Measurements from ENCODE around the gene HOMEZ.

HOMEZ gene

GRCh38 chr14:23252420-23253333 lies 33.3 kb downstream of the HOMEZ start:
- Histone ChIP-seq H3K9ac (no peak overlapping the region), H2AFZ (no peak overlapping the region), H3K9me3 (ENCODE audit: control insufficient read depth, low read length) (no peaks in the 10 kb centered on the region), H3K27me3 (ENCODE audit: control insufficient read depth, insufficient read depth, low read length) (no peaks in the 10 kb centered on the region), H3K27ac (no peak overlapping the region), H3K79me2 (no peaks in the 10 kb centered on the region), H3K4me2 (ENCODE audit: low read length) (no peak overlapping the region), H3K36me3 (ENCODE audit: control insufficient read depth, insufficient read depth, low read length) (no peaks in the 10 kb centered on the region), H3K4me1 (no peaks in the 10 kb centered on the region), H3K4me3 (ENCODE audit: low read depth, low read length) (no peak overlapping the region)
- TF ChIP-seq CTCF (IDR thresholded peaks at IDR 0.05): no peak

- no peaks in the 10 kb centered on the region for H3K36me3 ChIP-seq (ENCODE audit: control insufficient read depth, insufficient read depth, low read length)
- no peaks in the 10 kb centered on the region for H3K4me1 ChIP-seq
- H3K4me3 ChIP-seq (ENCODE audit: low read depth, low read length): no peak overlapping the region
- no peaks in the 10 kb centered on the region for H3K27me3 ChIP-seq (ENCODE audit: control insufficient read depth, insufficient read depth, low read length)
- H3K27ac ChIP-seq: no peak overlapping the region
- H3K4me2 ChIP-seq (ENCODE audit: low read length): no peak overlapping the region
- no peaks in the 10 kb centered on the region for H3K9me3 ChIP-seq (ENCODE audit: control insufficient read depth, low read length)
- H2AFZ ChIP-seq: no peak overlapping the region
- H3K79me2 ChIP-seq: no peaks in the 10 kb centered on the region
- H3K9ac ChIP-seq: no peak overlapping the region
- no peak for TF ChIP-seq CTCF (IDR thresholded peaks at IDR 0.05)
Observed at GRCh38 chr14:23252006-23252405, 33.9 kb downstream of the HOMEZ start.

GRCh38 chr14:23249824-23250223 lies 36.1 kb downstream of the HOMEZ start:
- no peaks in the 10 kb centered on the region for H3K9me3 ChIP-seq (ENCODE audit: control insufficient read depth, low read length)
- H3K27ac ChIP-seq: no peak overlapping the region
- peak overlapping the region; percentile 11 for H2AFZ ChIP-seq
- no peaks in the 10 kb centered on the region for H3K79me2 ChIP-seq
- no peaks in the 10 kb centered on the region for H3K4me1 ChIP-seq
- no peak for TF ChIP-seq CTCF (IDR thresholded peaks at IDR 0.05)
- no peak overlapping the region for H3K4me3 ChIP-seq (ENCODE audit: low read depth, low read length)
- no peaks in the 10 kb centered on the region for H3K36me3 ChIP-seq (ENCODE audit: control insufficient read depth, insufficient read depth, low read length)
- H3K4me2 ChIP-seq (ENCODE audit: low read length): no peak overlapping the region
- H3K9ac ChIP-seq: no peak overlapping the region
- H3K27me3 ChIP-seq (ENCODE audit: control insufficient read depth, insufficient read depth, low read length): no peaks in the 10 kb centered on the region

- Histone ChIP-seq H3K4me3 (ENCODE audit: low read depth, low read length) (no peak overlapping the region), H2AFZ (no peak overlapping the region), H3K27ac (no peak overlapping the region), H3K27me3 (ENCODE audit: control insufficient read depth, insufficient read depth, low read length) (no peaks in the 10 kb centered on the region), H3K36me3 (ENCODE audit: control insufficient read depth, insufficient read depth, low read length) (no peaks in the 10 kb centered on the region), H3K9me3 (ENCODE audit: control insufficient read depth, low read length) (no peaks in the 10 kb centered on the region), H3K9ac (no peak overlapping the region), H3K4me1 (no peaks in the 10 kb centered on the region), H3K4me2 (ENCODE audit: low read length) (no peak overlapping the region), H3K79me2 (no peaks in the 10 kb centered on the region)
- TF ChIP-seq CTCF (IDR thresholded peaks at IDR 0.05): no peak
Observed at GRCh38 chr14:23248601-23249000, 37.3 kb downstream of the HOMEZ start.

GRCh38 chr14:23245282-23245681 lies 40.6 kb downstream of the HOMEZ start:
- Histone ChIP-seq H3K27ac (no peak overlapping the region), H3K9me3 (ENCODE audit: control insufficient read depth, low read length) (no peaks in the 10 kb centered on the region), H3K36me3 (ENCODE audit: control insufficient read depth, insufficient read depth, low read length) (no peaks in the 10 kb centered on the region), H3K4me3 (ENCODE audit: low read depth, low read length) (no peak overlapping the region), H3K79me2 (no peaks in the 10 kb centered on the region), H3K4me1 (no peaks in the 10 kb centered on the region), H3K27me3 (ENCODE audit: control insufficient read depth, insufficient read depth, low read length) (no peaks in the 10 kb centered on the region), H2AFZ (no peak overlapping the region), H3K4me2 (ENCODE audit: low read length) (no peak overlapping the region), H3K9ac (no peak overlapping the region)
- TF ChIP-seq CTCF (IDR thresholded peaks at IDR 0.05): no peak
